GM23338 (cell line): ENCODE data around the gene ELAVL2. TPM values are rescaled to one million over a fixed set of nuclear protein-coding genes. Genes with fewer than 3 reads are reported as not detected.

Experiments used
- ATAC-seq: fragments of 200-7000 bp; cut with Tn5 transposase; 3 replicates; pipeline ENCODE4 v1.9.1; 2020
- DNase-seq: peaks from one replicate; pipeline ENCODE4 v3.0.0-alpha.2; 2015; ENCODE audit warnings: low spot score
- H2AFZ ChIP-seq: fragments of 200-600 bp; sonication (generic); 2 replicates; pipeline ENCODE4 v1.8.0; 2016; ENCODE audit warnings: antibody characterized with exemption, mild to moderate bottlenecking, moderate library complexity
- H3F3A ChIP-seq: fragments of 200-600 bp; sonication (generic); replicated peaks from 2 replicates; pipeline ENCODE4 v1.8.0; 2017; ENCODE audit warnings: antibody characterized with exemption, mixed run types, low read depth
- H3K27ac ChIP-seq: fragments of 200-600 bp; sonication (generic); 2 replicates; pipeline ENCODE4 v1.6.1; 2016; ENCODE audit warnings: low read depth
- H3K27me3 ChIP-seq: fragments of 200-600 bp; sonication (generic); 2 replicates; pipeline ENCODE4 v1.8.0; 2016; ENCODE audit warnings: mild to moderate bottlenecking, mixed run types, moderate library complexity; ENCODE audit not compliant: insufficient read depth
- H3K36me3 ChIP-seq: fragments of 200-600 bp; sonication (generic); 2 replicates; pipeline ENCODE4 v1.8.0; 2016; ENCODE audit warnings: mild to moderate bottlenecking; ENCODE audit not compliant: insufficient read depth
- H3K4me1 ChIP-seq: fragments of 200-600 bp; sonication (generic); 2 replicates; pipeline ENCODE4 v1.8.0; 2016; ENCODE audit warnings: mild to moderate bottlenecking, moderate library complexity; ENCODE audit not compliant: insufficient read depth
- H3K4me2 ChIP-seq: fragments of 200-600 bp; sonication (generic); 2 replicates; pipeline ENCODE4 v1.7.1; 2017; ENCODE audit warnings: mixed run types
- H3K4me3 ChIP-seq: fragments of 200-600 bp; sonication (generic); 2 replicates; pipeline ENCODE4 v1.6.1; 2016; ENCODE audit warnings: mixed run types
- H3K79me2 ChIP-seq: fragments of 200-600 bp; sonication (generic); replicated peaks from 2 replicates; pipeline ENCODE4 v1.8.0; 2017; ENCODE audit warnings: mild to moderate bottlenecking; ENCODE audit not compliant: insufficient read depth
- H3K9me2 ChIP-seq: fragments of 200-600 bp; sonication (generic); 2 replicates; pipeline ENCODE4 v1.8.0; 2017; ENCODE audit not compliant: insufficient read depth
- H4K20me1 ChIP-seq: fragments of 200-600 bp; sonication (generic); replicated peaks from 2 replicates; pipeline ENCODE4 v1.8.0; 2017; ENCODE audit warnings: mild to moderate bottlenecking; ENCODE audit not compliant: insufficient read depth
- H3K27ac Mint-ChIP-seq: 2 replicates; pipeline ENCODE4 v1.8.0; 2020; ENCODE audit warnings: inconsistent platforms, mild to moderate bottlenecking, moderate library complexity, mixed read lengths
- H3K27me3 Mint-ChIP-seq: 3 replicates; pipeline ENCODE4 v1.8.0; 2022; ENCODE audit warnings: low read depth, mild to moderate bottlenecking, moderate library complexity, mixed read lengths, inconsistent platforms; ENCODE audit not compliant: insufficient read depth, poor library complexity
- H3K36me3 Mint-ChIP-seq: 3 replicates; pipeline ENCODE4 v1.8.0; 2021; ENCODE audit warnings: low read depth, mild to moderate bottlenecking, inconsistent platforms, moderate library complexity, mixed read lengths
- H3K4me1 Mint-ChIP-seq: 3 replicates; pipeline ENCODE4 v1.8.0; 2020; ENCODE audit warnings: mild to moderate bottlenecking, inconsistent platforms, mixed read lengths
- H3K4me3 Mint-ChIP-seq: 3 replicates; pipeline ENCODE4 v1.8.0; 2021; ENCODE audit warnings: moderate library complexity, mild to moderate bottlenecking, inconsistent platforms, mixed read lengths
- H3K9me3 Mint-ChIP-seq: 3 replicates; pipeline ENCODE4 v1.8.0; 2020; ENCODE audit warnings: moderate library complexity, mild to moderate bottlenecking, inconsistent platforms, mixed read lengths
- ETS1 ChIP-seq: IDR thresholded peaks from 2 replicates; pipeline ENCODE4 v1.6.1; 2016; ENCODE audit warnings: antibody characterized with exemption
- JUNB ChIP-seq: IDR thresholded peaks from one replicate; pipeline ENCODE4 v1.6.1; 2016; ENCODE audit warnings: antibody characterized with exemption; ENCODE audit not compliant: unreplicated experiment
- POLR2AphosphoS5 ChIP-seq: IDR thresholded peaks from 2 replicates; pipeline ENCODE4 v1.6.1; 2016; ENCODE audit warnings: antibody characterized with exemption, low read depth
- ZNF462 ChIP-seq: fragments of 250-450 bp; sonication (Bioruptor Pico); IDR thresholded peaks from 2 replicates; pipeline ENCODE4 v1.5.0; 2020; ENCODE audit warnings: mild to moderate bottlenecking, moderate library complexity
- polyA plus RNA-seq: library from polyadenylated mRNA; unstranded; fragments of >200 nt; fragmentation: Nextera tagmentation; extraction: Ambion mirVana; gene quantifications from 2 replicates; pipeline ENCODE4 v1.2.1, GENCODE V29; 2016
- total RNA-seq: library from RNA; depleted of rRNA; stranded (reverse); fragments of >200 nt; shearing (Covaris generic); gene quantifications from 2 replicates; pipeline ENCODE4 v1.2.3, GENCODE V29; 2014

Gene ELAVL2
- total and polyA plus RNA-seq, 2 experiments from 2014 or later, result 18.6 to 42.4 TPM

- Histone ChIP-seq H4K20me1 (peaks cover 5% of the 10 kb centered on the region), H3K4me3 (peak overlapping the region; percentile 73), H3K9me2 (no peaks in the 10 kb centered on the region), H3K4me1 (peaks cover 51% of the 10 kb centered on the region), H3F3A (no peaks in the 10 kb centered on the region), H3K79me2 (no peaks in the 10 kb centered on the region), H3K27me3 (peaks cover 68% of the 10 kb centered on the region), H2AFZ (no peak overlapping the region), H3K4me2 (peak overlapping the region; percentile 90), H3K36me3 (no peaks in the 10 kb centered on the region), H3K27ac (no peak overlapping the region)
- TF ChIP-seq ETS1 (peak; percentile 27; the same call in 1 of the 2 replicates), JUNB (no peak), ZNF462 (CRISPR knock-in tag) (no peak; the same call in 1 of the 2 replicates), POLR2AphosphoS5 (peak; percentile 34; the same call in 1 of the 2 replicates)
- peak overlapping the region; percentile 82 for H3K4me3 Mint-ChIP-seq
- H3K27ac Mint-ChIP-seq, result no peak overlapping the region
- H3K36me3 Mint-ChIP-seq, result no peaks in the 10 kb centered on the region
- peak; percentile 55 for DNase-seq
- H3K4me1 Mint-ChIP-seq, result peaks cover 23% of the 10 kb centered on the region
- no peaks in the 10 kb centered on the region for H3K9me3 Mint-ChIP-seq
- peaks cover 30% of the 10 kb centered on the region for H3K27me3 Mint-ChIP-seq
- ATAC-seq, result peak; percentile 70
These were observed 5.1 kb upstream of the ELAVL2 start for GRCh38 chr9:23830929-23831730.
